IPS-NIHi11 (cell line): ENCODE results near the gene CERS3.
A peak's percentile ranks its signal among the peaks of the same experiment; 100 is the strongest.

Experiments
- DNase-seq: peaks from one replicate; pipeline ENCODE4 v3.0.0; 2012; ENCODE audit warnings: mixed read lengths, low spot score

Gene CERS3

DNA sequence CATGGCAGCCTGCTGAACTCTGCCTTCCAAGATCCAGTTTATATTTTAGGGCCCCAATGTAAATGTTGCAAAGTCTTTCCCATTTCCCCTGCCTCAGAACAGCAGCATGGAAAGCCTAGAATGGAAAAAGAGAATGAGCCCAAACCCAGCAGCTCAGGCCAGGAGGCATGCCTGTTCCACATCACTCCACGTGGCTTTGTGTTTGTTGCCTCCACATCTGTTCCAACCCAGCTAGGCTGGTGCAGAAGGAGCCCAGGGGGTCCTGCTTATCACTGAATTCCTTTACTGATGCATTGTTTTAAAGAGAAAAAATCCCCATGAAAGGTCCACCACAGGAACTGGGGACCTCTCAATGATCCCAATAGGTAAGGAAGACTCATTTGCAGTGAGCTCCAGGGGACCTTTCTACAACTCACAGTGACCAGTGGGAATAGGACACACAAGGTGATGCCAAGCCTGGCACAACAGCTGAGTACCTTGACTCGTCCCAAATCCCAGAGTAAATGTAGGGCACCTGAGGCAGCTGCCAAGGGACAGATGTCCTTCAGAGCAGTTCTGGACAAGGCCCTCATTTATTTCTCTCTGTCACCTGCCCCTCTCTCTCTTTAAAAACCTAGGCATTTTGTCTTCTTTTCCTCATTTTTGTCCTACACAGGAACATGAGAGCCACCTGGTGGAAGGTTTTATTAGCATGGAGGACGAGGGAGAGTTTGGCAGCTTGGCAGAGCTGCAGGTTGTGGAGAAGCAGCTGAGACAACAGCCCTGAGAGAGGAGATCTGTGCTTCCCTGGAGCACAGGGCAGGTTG lies 145.2 kb downstream of the CERS3 start:
- DNase-seq = peak; percentile 43

GRCh38 chr15:100373942-100374341 lies 154.8 kb downstream of the CERS3 start:
- DNase-seq = peak; percentile 36

DNA sequence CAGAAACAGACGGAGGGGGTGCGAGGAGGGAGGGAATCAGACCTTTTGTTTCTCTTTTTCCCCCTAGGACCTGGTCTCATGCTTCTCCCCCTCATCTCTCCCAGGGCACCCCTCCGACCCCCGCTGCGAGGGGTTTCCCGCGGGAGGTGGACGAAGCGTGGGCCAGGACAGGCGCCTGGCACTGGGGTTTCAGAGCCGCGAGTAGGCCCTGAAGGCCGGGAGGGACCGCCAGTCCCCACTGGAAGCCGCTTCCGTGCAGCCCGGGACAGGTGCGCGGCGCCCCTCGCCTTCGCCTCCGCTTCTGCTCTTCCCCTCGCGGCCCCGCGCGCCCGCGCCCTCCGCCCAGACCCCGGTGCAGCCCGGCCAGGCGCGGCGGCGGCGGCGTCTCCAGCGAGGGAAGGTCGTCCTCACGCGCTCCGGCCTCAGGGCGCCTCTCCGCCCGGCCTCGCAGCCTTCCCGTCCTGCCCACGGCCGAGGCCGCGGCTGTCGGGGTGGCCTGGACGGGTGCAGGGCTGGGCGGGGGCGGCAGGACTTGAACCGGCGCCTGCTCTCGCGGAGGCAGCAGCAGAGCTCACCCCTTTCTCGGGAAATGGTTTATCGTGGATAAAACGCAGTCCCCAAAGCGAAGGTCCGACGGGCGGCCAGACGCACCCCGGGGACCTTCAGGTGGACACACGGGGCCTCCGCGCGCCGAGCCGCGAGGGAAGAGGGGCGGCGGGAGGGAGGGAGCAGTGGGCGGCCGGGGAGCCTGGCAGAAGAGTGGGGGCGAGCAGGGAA lies 155.4 kb downstream of the CERS3 start:
- peak; percentile 52 for DNase-seq

DNA sequence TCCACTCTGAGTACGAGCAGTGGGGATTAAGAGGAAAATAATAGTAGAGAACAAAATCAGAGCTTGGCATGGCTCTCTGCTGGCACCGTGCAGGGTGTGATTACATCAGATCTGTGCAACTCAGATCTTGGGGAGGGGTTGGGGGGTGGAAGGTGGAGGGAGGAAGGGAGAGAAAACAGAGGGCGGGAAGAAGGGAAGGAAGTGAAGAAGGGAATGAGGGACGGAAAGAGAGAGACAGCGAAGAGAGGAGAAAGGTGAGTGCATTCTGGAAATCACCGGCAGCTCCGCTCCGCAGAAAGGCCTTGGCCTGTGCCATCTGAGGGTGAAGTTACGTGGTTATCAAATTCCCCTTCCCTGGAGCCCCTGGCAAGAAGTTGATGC lies 156.0 kb downstream of the CERS3 start:
- DNase-seq = peak; percentile 34

DNA sequence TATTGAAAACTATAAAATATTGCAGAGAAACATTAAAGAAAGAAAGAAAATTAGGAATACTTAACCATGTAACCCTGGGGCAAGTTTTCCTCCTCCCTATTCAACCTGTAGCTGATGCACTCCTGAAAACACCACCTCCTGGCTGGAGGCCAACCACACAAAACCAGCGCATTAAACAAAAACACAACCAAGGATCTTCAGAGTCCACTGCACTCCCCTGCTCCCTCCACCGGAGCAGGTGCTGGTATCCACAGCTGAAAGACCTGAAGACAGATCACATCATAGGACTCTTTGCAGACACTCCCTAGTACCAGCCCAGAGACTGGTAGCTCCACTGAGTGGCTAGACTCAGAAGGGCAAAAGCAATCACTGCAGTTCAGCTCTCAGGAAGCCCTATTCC lies 173.4 kb downstream of the CERS3 start:
- DNase-seq = no peak

DNA sequence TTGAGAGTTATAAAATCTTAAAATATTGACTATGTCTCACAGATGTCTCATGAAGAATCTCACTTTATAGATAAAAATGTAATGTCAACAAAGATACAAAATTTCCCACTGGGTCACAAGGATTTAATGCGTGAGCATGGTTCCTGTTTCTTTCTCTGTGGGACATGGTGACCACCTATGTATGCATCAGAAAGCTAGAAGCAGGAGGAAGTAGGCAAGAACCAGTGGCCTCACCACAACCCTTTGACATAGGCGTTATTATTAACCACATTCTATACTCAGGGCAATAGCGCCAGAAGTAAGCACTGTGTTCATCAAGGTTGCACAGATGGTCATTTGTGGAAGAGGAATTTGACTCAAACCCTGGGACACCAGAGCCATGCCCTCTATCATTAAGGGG lies 175.3 kb downstream of the CERS3 start:
- DNase-seq = no peak

- no peak for DNase-seq
These were observed 178.1 kb downstream of the CERS3 start for GRCh38 chr15:100350434-100351226.
